HG03135 (cell line): ENCODE results near the gene CLEC17A.
"Not testable (repeated sequence)": the region's sequence is repeated elsewhere in the genome, so short reads cannot be mapped to it uniquely, and the experiment has no call there.

Source experiments
- ATAC-seq: cut with Tn5 transposase; IDR thresholded peaks from one replicate; pipeline ENCODE4 v1.9.1; 2021; ENCODE audit warnings: mild to moderate bottlenecking, moderate library complexity; ENCODE audit not compliant: unreplicated experiment

Gene CLEC17A, protein sequence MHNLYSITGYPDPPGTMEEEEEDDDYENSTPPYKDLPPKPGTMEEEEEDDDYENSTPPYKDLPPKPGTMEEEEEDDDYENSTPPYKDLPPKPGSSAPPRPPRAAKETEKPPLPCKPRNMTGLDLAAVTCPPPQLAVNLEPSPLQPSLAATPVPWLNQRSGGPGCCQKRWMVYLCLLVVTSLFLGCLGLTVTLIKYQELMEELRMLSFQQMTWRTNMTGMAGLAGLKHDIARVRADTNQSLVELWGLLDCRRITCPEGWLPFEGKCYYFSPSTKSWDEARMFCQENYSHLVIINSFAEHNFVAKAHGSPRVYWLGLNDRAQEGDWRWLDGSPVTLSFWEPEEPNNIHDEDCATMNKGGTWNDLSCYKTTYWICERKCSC

DNA sequence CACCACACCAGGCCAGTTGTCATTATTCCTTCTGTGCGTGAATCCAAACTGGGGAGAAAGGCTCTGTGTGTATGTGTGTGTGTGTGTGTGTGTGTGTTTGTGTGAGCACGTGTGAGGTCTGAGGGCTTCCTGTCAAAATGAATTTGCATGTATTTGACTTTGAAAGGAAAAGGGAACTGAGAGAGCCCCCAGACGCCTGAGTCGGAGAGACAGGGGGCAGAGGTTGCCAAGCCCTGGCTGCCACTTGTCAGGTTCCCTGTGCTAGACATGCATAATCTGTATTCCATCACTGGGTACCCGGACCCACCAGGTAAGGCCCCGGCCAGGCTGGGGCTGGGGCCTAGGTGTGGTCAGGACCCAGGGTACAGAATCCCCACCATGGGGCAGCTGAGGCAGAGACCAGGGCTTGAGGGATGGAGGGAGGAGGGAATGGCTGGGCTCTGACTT lies at the start of gene CLEC17A:
Gene CLEC17A (plus strand): TSS at position 191 of the 447 bp plus-strand sequence. CDS start 77 bp downstream, at position 268.
- no peak for ATAC-seq

DNA sequence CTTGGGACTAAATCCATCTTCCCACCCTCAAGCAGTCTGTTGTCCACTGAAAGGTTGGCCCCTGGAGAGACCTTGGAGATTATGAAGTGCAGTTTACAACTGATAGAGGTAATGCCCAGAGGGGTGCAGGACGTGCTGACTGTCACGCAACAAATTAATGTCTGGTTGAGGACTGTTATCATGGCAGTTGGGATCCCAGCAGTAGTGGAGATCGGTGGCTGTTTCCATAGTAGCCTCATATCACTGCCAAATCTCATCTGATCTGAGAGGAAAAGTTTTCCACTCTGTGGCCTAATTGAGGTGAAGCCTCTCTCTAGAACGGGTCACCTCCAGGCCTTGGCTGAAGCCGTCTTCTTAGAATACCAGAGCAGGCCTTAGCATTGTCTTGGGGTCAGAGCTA lies 49.4 kb upstream of the CLEC17A start:
- ATAC-seq, result no peak

DNA sequence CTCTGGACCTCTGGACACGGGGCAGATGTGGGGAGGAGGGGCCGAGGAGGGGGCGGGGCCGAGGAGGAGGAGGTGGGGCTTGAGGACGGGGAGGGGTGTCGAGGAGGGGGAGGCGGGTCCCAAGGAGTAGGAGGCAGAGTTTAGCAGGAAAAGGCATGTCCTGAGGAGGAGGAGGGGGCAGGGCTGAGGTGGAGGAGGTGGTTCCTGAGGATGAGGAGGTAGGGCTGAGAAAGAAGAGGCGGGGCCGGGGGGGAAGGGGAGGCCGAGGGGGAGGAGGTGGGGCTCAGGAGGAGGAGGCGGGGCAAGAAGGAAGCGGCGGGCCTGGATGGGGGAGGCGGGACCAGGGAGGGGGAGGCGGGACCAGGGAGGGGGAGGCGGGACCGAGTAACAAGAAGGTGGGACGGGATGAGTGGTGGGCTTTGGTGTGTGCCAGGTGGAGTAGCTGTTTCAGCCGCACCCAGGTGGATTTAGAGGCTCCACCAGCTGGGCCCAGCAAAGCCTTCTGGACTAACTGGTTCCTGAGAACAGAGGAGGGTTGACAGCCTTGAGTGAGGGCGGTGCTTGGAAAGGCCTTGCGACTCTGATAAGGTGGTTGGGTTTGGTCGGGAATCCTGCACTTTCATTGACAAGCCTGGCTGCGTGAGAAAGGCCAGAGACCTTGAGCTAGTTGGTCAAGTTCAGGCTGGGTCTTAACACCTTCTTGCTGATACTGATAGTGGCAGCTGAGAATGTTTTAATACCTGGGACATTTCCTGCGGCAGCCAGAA lies 45.8 kb upstream of the CLEC17A start:
- no peak for ATAC-seq

DNA sequence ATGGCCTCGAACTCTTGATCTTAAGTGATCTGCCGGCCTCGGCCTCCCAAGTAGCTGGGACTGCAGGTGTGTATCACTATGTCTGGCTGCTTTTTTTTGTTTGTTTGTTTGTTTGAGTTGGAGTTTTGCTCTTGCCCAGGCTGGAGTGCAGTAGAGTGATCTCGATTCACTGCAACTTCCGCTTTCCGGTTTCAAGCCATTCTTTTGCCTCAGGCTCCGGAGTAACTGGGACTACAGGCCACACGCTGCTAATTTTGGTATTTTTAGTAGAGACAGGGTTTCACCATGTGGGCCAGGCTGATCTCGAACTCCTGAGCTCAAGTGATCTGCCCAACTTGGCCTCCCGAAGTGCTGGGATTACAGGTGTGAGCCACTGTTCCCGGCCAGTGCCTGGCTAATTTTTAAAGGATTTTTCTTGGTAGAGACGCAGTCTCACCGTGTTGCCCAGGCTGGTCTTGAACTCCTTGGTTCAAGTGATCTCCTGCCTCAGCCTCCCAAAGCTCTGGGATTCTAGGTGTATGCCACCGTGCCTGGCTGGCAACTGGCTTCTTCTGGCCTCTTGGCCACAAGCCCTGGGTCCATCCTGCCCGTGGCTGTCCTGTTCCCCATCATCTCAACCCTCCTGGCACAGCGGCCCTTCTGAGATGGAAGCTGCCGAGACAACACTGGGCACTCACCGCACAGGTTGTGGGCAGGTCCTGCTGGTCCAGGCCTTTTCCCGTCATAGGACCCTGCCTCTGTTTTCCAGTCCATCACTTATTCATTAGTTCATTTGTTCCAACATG lies 42.0 kb upstream of the CLEC17A start:
- no peak for ATAC-seq

DNA sequence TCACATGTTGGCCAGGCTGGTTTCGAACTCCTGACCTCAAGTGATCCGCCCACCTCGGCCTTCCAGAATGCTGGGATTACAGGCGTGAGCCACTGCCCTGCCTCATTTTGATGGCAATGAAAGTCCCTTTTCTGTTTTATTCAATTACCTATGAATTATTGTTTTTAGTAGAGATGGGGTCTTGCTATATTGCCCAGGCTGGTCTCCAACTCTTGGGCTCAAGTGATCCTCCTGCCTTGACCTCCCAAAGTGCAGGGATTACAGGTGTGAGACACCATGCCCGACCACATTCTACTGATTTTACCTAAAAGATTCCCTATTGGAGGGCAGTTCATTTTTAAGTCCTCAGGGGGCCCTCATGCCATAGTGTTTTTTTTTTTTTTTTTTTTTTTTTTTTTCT lies 40.9 kb upstream of the CLEC17A start:
- not testable (repeated sequence) for ATAC-seq

DNA sequence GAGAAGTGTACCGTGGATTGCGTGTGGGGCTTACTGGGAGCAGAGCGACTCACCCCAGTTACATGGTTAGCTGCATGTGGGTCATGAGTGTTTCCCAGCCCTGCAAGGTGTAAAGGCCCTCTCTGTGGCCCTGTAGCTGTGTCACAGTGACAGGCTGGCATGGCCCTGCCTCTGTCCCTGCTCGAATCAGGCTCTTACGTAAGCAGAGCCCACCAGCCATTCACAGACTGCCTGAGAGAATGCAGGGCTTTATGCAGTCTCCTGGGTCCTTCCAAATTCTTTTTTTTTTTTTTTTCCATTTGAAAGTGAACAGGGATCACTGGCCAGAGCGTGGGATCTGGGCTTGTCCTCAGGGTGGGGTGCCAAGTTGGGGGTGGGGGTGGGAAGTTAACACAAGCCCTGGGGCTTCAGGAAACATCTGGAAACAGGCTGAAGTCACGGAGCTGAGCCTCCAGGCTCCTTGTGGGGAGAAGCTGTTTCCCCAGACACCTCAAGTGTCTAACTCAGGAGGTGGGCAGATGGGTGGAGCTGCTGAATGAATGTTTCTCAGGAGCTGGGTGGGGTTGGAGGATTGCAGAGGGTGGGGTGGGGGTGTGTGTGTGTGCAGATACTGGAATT lies 40.1 kb upstream of the CLEC17A start:
- no peak for ATAC-seq

DNA sequence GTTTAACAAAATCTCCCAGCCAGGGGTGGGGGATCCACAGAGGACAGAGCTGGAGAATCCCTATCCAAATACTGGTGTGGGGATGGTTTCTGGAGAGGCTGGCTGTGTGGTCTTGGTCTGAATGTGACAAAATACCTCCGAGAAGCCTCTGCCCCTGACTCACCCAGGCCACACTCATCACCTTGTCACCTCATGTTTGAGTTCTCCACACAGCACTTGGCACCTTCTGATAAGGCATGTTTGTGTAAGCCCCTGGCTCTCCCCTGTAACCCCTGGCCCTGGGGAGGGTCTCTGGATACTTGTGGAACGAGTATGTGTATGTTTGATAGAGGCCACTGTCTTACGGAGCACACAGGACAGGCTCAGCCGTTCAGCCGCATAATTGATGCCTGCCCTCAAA lies 38.8 kb upstream of the CLEC17A start:
- no peak for ATAC-seq

DNA sequence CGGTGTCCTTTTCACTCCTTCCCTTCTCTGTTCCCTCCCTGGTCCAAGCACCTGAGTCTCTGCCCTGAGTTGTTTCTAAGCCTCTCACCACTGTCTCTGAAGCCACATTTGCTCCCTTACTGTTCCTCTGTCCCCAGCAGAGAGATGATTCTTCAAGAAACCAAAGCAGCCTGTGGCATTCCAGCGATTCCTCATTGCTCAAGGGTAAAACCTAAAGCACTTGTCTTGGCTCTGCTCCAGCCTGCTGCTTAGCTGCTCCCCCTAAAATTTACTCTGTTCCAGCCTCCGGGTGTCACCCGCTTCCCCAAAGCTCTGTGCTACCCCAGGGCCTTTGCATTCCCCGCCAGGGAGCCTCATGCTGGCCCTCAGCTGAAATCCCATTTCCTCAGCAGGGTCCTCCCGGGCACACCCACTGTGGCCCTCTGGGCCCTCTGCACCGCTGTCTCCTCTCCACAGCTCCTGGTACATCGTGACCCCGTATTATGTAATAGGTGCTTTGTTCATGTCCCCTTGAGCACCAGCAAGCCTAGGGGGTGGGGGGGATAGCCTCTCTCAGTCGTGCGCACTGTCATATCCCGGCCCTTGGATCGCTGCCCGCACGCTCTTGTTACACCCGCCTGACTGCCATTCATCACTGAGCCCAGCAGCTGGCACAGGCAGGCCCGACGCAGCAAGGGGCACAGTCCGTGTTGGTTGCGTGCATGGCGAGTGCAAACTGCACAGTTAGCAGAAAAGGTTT lies 37.7 kb upstream of the CLEC17A start:
- no peak for ATAC-seq

DNA sequence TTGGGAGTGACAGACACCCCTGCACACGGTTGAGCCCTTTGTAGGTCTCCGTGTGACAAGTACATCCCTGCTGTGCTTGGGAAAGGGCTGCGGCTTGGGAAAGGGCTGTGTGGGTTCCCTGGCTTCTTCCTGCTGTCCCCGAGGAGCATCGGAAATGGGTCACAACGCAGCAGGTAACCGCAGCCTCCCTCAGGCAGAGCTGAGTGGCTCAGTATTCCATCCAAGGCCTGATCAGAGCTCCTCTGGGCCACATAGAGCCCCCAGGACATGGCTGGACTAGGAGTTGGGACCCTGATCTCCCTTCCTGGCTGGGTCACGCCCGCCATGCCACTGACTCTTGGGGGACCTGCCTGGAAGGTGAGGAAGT lies 37.2 kb upstream of the CLEC17A start:
- ATAC-seq, result no peak

DNA sequence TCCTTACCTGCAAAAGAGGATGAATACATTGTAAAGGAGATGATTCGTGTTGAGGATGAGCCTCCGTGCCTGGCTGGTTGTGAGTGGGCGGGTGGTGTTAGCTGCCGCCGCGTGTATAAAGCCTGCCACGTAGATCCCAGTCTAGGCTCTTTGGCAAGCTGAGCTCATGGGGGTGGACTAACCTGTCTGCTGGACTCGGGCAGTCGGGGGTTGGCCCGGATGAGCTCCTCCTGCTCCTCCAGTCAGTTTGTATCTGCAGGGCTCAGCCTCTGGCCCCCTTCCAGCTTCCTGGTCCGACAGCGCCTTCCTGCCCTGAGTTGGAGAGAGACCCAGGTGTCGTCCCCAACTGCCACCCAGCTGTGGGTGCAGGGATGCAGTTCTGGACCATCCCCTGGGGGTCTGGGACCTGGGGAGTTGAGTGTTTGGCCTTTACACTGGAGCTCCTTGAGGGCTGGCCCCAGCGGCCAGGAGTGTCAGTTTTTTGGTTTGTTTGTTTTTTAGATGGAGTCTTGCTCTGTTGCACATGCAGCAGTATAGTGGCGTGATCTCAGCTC lies 32.6 kb upstream of the CLEC17A start:
- no peak for ATAC-seq

DNA sequence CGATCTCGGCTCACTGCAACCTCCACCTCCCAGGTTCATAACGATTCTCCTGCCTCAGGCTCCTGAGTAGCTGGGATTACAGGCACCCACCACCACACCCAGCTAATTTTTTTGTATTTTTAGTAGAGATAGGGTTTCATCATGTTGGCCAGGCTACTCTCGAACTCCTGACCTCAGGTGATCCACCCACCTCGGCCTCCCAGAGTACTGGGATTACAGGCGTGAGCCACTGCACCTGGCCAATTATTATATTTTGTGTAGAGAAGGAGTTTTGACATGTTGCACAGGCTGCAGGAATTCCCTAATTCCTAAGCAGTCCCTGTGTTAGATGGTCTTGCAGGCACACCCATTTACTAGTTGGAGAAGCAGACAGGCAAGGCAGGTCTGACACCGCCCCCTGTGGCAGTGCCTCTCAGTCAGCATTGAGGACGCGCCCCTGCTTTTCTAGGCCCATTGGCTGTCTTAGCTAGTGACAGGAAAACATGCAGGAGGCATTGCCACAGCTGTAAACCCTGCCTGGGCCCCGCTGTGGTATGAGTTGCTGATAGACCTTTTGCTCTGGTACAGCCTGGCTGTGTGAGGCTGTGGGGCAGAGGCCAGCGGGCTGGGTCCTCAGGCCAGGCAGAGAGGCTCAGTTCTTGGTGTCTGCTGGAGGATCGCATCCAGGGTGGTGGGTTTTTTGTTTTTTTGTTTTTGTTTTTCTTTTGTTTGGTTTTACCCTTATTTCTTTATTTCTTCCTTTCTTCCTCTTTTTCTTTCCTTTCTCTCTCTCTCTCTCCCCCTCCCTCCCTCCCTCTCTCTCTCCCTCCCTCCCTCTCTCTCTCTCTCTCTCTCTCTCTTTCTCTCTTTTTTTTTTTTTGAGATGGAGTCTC lies 31.5 kb upstream of the CLEC17A start:
- ATAC-seq, result not testable (repeated sequence)

DNA sequence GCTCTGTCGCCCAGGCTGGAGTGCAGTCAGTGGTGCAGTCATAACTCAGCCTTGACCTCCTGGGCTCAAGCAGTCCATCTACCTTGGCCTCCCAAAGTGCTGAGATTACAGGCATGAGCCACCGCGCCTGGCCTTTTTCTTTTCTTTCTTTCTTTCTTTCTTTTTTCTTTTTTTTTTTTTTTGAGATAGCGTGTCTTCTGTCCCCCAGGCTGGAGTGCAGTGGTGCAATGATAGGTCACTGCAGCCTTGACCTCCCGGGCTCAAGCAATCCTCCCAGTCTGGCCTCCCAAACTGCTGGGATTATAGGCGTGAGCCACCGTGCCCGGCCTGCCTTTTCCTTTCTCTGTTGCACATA lies 30.9 kb upstream of the CLEC17A start:
- not testable (repeated sequence) for ATAC-seq

DNA sequence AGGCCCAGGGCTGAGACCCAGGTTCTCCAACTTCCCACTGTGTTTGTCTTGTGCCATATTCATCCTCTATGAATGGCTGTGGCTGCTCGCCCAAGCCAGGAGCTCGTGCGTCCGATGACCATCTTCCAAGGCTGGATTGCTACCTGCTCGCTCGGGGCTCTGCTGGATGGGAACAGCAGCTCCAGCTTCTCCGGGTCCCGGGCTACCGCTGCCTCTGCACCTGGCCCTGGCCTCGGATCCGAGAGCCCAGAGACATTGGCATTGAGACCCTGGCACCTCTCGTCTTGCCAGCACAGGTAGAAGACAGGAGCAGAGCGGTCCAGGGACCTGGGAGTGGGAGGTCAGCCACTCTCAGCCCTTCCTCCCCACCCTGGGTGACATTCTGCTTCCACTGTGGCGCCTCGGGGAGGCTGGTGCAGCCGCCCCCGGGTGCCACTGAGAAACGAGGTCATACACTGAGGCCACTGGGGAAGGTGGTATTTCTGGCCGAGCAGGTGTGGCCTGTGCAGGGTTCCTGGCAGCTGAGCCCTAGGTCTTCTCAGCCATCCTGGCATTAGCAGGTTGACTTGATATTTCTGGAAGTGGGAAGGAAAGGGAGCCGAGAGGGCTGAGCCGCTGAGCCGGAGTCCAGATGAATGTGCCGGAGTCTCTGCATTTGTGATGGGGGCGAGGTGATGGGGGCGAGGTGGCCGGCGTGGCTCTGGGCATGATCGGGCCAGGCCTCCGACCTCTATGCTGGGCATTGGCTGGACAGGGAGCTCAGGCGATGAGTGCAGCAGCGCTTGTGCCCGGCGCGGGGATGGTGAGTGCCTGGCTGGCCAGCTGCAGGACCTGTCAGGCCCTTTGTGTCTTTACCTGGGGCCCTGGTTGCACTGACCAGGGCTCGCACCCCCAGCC lies 29.6 kb upstream of the CLEC17A start:
- ATAC-seq, result no peak

DNA sequence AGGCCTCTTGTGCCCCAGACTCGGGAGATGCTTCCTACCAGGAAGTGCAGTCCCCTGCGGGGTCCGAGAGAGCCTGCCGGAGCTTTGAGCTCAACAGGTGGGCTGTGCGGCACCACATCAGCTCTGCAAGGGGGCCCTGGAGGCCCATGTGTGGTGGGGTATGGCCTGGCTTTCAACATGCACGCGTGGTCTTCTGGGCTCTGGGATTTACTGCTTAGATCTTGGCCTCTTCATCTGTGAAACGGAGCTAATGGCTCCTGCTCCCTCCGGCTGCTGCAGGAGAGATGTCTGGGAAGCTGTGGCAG lies 29.0 kb upstream of the CLEC17A start:
- no peak for ATAC-seq

DNA sequence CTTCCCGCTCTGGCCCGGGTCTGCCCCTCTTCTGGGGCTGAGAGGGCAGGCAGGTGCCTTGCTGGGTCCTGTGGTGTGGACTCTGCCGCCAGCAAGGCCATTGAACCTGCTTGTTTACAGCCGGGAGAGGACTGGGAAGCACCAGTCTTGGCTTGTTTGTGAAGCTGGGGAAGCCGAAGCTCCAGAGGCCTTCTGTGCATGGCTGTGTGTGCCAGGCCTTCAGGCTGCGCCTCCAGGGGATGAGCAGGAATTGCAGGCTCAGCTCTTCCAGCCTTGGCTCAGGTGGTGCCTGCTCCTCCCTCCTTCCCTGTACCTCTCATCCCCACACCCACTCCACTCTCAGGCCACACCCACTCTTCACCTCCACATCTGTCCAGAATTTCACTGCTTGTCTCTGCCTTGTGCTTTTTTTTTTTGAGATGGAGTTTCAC lies 28.5 kb upstream of the CLEC17A start:
- no peak for ATAC-seq

DNA sequence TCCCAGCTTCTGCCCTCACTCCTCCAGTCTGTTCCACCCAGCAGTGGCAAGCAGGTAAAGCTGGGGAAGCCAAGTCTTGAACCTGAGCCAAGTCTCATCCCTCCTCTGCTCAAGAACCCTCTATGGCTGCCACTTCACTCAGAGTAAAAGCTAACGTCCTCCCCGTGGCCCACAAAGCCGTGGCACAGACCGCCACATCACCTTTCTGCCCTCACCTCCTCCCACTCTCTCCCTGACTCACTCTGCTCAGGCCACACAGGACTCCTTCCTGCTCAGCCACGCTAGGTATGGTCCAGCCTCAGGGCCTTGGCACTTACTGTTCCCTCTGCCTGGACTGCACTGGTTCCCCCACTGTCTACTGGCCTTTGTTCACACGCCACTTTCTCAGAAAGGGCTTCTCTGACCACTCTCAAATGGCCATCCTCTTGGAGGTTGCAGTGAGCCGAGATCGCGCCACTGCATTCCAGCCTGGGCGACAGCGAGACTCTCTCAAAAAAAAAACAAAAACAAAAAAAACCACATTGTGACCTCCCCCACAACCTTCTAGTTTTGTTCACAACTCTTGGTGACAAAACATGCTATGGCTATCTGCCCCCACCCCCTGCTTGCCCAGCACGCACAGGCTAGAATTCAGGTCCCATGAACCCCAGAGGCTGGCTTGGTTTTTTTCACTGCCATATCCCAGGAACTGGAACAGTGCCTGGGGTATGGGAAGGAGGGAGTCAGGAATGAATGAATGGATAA lies 26.8 kb upstream of the CLEC17A start:
- ATAC-seq, result no peak

DNA sequence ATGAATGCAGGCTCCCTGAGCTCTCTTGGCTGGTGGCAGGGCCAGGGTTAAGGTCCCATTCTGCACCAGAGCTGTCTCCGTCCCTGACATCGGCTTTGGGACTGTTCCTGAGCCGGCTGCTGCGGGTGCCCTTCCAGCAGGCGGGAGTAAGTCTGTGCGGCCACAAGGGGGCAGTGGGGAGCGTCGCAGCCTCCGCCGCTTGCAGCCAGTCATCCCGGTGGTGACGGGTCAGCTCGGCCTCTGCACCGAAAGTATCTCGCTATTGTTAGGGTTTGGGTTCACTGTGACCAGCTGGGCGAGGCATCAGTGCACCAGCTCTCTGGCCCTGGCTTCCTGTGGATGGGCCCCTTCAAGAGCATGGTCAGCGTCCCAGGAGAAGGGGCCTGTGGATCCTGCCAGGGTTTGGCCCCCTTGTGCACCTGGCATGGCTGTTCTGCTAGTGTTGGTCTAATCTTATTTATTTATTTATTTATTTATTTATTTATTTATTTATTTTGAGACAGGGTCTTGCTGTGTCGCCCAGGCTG lies 26.2 kb upstream of the CLEC17A start:
- no peak for ATAC-seq
